ENCODE results near the gene JMY.
A peak's percentile ranks its signal among the peaks of the same experiment; 100 is the strongest.

The JMY gene, protein sequence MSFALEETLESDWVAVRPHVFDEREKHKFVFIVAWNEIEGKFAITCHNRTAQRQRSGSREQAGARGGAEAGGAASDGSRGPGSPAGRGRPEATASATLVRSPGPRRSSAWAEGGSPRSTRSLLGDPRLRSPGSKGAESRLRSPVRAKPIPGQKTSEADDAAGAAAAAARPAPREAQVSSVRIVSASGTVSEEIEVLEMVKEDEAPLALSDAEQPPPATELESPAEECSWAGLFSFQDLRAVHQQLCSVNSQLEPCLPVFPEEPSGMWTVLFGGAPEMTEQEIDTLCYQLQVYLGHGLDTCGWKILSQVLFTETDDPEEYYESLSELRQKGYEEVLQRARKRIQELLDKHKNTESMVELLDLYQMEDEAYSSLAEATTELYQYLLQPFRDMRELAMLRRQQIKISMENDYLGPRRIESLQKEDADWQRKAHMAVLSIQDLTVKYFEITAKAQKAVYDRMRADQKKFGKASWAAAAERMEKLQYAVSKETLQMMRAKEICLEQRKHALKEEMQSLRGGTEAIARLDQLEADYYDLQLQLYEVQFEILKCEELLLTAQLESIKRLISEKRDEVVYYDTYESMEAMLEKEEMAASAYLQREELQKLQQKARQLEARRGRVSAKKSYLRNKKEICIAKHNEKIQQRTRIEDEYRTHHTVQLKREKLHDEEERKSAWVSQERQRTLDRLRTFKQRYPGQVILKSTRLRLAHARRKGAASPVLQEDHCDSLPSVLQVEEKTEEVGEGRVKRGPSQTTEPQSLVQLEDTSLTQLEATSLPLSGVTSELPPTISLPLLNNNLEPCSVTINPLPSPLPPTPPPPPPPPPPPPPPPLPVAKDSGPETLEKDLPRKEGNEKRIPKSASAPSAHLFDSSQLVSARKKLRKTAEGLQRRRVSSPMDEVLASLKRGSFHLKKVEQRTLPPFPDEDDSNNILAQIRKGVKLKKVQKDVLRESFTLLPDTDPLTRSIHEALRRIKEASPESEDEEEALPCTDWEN

DNA sequence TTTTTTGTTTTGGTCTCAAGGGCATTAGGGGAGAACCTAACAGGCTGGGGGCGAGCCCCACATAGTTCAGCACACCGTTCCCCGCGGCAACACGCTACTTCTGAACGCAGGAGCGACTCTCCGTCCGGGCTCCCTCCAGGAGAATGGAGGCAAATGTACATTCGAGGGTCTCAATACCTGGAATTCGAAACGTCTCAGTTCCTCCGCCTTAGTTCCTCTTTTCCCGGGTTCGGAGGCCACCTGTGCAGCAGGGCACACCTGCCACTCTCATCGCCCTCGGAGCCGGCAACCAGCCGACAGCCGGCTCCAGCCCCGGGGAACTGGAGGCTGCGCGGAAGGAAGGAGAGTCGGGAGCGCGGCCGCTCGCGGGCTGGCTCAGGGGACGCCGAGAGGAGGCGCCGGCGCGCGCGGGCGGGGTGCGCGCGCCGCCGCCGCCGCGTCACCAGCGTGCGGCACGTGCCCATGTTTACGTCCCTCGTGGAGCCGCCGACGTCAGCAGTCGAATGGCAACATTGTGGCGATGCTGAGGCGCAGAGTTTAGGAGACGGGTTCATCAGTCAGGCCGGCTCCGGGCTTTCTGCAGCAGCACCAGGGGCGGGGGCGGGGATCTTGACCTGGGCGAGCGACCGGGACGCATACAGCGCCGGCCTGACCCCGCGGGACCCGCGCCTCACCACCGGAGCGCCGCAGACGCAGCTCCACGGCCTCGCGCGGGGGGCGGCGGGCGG, at the start of gene JMY:
JMY (plus strand) TSS at position 498 of the 728 bp plus-strand sequence. CDS start 520 bp downstream, outside the sequence.
- no peak for FAIRE-seq

DNA sequence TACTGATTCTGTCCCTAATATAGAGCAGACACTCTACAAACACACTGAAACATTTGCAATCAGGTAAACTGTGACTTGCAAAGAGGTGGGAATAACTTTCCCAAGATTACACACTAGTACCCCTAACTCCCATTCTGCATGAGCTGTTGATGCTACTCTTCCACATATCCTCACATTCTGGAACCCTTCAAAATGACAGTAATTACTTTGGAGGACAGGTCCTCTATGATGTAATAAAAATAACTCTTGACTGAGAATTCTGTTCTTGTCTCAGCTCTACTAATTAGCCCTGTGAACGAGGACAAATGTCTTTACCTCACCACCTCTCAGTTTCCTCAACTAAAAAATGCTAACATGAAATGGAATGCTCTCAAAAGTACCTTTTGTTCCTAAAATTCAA, 49.5 kb upstream of the JMY start:
- FAIRE-seq, result no peak

DNA sequence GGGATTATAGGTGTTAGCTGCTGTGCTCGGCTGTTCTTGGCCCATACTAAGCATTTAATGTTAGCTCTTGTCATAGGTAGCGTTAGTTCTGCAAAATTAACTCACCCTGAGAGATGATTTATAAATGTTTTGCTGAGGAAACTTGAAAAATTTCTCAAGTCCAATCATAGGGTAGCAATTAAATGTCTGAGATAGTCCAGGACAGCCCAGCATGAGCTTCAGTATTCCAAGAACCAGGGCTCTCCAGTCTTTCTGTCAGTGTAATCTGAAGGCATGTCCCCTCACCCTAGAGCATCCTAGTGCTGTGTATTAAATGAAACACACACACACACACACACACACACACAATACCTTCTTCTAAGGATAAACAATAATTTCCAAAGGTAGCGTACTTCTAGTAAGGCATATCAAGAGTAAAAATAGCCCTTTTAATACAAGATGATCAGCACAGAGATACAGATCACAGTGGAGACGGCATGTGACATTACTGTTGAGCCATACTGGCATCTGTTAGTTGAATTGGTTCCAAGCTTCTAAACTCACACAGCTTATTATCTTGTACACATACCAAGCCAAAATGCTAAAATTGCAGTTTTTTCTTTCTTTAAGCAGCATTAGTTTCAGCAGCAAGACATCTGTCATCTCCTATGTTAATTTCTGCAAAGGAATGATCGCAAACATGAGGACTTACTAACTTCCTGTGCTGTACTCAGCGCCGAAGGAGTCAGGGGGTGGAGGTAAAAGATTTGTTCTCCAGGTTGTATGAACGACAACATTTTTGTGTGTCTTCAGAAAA, 46.3 kb upstream of the JMY start:
- FAIRE-seq, result no peak

DNA sequence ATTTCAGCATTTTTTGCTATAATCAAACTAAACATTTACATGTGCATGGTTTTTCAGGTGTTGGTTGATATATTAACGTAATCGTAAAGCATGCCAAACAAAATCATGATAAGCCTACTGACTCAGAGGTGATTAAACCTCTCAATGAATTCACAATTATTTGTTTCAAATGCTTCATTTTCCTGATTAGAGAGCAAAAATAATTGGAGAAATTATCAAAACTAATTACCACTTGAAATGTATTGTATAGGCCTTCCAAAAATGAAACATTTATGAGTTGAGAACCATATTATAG, 45.7 kb upstream of the JMY start:
- FAIRE-seq, result no peak

DNA sequence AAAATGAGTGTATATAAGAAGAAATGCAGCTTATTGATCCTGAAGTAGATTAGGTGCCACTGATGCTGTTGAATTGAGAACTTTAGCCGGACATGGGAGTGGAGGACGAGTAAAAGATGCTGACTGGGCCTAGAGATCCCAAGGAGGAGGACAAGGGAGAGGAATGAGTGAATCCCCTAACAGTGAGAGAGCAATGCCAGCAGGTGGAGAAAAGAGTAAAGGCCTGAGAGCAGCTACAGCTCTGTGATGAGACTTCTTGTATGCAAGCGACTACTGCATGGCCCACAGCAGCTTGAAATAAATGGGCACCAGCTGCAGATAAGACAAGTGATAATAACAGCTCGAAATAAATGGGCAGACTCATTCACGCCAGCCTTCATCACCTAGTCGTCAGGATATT, 44.5 kb upstream of the JMY start:
- no peak for FAIRE-seq

DNA sequence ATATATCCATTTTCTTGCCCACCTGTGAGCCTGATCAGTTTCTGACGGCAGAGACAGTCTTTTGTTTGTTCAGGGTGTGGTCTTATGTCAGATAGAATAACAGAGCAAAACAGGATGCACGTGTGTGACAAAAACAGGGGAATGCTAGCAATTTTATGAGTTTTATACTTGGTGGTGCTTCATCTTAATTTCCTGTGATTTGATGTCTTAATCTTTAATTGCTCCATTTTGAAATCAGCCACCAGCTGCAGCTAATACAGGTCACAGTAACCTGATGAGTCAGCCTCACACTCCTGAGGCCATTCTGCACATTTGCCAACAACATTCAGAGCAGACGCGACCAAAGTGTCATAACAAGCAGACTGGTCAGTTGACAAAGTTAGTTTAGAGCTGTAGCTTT, 42.3 kb upstream of the JMY start:
- peak; percentile 76 for FAIRE-seq

DNA sequence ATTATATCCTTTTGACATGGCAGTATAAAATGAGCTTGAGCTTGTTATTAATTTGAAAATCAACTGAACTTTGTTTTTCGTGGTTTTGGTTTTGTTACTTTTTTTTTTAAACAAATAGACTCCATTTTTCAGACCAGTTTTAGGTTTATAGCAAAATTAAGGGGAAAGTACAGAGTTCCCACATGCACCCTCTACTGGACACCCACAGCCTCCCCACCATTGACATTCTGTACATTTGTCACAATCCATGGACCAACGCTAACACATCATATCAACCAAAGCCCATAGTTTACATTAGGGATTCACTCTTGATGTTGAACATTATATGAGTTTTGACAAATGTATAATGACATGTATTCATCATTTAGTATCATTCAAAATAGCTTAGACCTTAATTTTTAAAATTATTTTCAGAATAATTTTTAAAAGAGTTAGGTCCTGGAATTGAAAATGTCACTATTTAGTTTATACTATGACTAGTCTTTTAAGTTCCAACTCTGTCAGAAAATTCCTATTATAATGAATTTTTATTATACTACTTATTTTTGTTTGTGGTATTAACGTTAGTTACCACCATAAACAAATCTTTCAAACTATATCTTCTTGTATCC, 35.3 kb upstream of the JMY start:
- FAIRE-seq, result peak; percentile 15

DNA sequence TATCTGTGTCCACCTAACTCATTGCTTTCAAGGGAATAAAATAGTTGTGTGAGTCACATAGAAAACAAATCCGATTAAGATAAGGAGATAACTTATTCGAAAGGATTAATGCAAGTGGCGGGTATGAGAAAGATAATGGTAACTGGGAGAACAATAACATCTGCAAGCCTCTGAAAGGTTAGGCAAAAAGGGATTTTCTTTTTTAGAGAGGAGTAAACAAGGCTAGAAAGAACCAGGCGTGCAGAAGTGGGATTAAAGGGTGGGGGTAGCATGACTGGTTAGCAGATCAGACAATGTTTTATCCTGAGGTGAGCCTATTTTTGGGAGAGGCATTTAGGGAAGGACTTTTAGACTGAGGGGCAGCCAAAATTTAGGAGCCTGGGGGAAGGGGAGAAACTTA, 34.7 kb upstream of the JMY start:
- no peak for FAIRE-seq

DNA sequence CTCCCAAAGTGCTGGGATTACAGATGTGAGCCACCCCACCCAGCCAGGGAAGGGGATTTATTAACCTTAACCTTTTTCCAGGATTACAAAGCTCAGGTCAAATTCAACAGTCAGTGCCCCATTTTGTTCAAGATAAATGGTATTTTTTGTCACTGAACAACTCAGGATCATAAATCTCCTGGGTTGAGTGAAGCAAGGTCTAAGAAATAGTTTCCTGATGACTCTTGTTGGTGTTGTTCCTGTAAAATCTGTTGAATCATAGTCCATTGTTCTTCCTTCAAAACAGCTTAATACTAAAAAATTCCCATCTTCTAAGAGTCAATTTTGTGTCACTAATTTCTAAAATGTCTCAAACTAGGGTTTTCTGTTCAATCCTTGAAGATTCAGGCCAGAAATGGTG, 33.9 kb upstream of the JMY start:
- FAIRE-seq, result no peak

DNA sequence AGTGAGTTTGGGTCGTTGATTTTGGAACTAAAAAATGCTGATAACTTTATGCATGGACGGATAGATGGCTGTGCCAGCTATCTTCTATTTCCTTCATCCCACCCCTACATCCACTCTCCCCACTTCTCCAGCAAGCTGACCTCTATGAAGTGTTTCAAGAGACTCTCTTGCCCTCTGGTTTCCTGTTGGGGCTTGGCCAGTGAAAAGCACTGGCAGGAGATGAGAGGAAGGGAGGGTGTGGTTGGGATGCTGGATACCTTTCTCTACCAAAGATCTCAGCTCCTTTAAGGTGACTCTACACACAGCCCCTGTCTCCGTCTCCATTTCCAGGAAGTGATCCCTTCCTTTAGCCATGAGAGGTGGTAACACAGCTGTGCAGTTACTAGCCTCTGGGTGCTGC, 30.0 kb upstream of the JMY start:
- no peak for FAIRE-seq

DNA sequence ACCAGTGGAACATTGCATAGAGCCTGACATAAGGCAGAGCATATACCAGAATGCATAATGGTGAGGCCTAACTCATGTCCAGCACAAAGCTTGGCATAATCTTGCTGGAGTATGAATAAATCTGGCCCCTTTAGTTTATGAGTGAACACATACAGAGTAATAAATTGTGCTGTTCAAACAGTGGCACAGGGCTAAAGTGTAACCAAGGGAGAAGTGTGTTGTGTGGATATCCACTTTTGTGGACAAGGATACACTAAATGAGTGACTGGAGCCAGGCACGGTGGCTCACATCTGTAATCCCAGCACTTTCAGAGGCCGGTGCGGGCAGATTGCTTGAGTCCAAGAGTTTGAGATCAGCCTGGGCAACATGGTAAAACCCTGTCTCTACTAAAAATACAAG, 29.4 kb upstream of the JMY start:
- no peak for FAIRE-seq

DNA sequence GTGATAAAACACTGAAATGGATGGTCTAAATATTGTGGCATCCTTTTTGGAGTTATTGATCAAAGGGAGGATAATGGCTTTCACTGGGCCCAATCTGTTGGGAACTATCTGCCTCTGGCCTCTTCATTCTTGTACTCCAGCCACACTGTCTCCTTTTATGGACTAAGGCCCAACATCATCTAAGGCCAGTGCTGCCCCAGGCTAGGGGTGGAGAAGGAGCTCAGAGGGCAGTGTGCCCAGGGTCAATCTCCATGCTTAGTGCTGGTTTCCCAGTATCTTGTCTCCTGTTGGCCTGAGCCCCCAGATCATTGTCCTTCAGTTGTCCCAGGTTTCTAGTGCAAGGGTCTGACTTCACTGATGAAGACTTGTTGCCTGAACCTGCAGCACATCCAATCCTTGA, 26.4 kb upstream of the JMY start:
- no peak for FAIRE-seq

DNA sequence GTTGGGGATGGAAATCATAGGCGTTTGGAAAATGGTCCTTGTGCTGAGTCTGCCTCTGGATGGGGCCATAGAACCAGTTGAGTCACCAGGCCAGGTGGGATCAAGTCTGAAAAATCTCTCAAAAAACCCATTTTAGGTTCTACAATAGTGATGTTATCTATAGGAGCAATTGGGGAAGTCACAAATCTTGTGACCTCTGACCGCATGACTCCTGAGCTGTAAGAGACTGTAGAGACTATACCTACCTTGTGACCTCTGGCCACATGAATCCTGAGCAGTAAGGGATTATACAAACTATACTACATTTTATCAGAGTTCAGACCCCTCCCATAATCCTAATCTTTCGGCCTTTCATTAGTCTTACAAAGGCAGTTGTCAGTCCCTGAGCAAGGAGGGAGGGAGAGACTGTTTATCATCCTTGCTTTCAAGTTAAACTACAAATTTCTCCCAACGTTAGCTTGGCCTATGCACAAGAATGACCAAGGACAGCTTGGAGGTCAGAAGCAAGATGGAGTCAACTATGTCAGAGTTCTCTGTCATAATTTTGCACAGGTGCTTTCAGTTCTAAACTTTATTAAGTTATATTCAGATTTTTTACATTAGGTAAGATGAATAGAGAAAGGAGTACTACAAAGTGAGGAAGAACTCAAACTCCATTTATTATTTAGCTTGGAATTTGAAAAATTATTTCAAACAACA, 11.5 kb upstream of the JMY start:
- no peak for FAIRE-seq

DNA sequence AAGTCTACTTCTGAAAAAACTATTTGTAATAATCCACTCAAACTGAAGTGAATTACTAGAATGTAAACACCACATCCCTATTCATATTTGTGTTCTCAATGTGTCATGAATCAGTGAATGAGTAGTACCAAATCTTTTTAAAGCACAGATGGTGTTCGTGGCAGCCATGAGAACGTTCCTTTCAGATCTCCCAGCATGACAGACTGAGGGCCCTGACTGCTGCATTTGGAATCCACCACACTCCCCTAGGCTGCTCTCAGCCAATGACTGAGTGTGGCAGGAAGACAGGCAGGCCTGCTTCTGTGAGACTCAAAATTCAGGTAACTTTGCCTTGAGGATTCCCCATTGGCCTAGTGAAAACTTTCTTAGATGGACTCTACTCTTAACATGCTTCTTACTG, 10.9 kb upstream of the JMY start:
- no peak for FAIRE-seq

DNA sequence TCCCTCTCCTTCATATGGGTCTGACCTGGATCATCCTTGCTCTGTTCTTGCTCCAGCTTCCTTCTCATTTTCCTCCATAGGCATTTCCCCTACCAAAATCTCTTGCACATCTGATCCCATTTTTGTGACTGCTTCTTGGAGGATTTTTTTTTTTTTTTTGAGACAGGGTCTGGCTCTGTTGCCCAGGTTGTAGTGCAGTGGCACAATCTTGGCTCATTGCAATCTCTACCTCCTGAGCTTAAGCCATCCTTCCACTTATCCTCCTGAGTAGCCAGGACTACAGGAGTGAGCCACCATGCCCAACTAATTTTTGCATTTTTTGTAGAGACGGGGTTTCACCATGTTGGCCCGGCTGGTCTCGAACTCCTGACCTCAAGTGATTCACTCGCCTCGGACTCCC, 10.5 kb upstream of the JMY start:
- no peak for FAIRE-seq

DNA sequence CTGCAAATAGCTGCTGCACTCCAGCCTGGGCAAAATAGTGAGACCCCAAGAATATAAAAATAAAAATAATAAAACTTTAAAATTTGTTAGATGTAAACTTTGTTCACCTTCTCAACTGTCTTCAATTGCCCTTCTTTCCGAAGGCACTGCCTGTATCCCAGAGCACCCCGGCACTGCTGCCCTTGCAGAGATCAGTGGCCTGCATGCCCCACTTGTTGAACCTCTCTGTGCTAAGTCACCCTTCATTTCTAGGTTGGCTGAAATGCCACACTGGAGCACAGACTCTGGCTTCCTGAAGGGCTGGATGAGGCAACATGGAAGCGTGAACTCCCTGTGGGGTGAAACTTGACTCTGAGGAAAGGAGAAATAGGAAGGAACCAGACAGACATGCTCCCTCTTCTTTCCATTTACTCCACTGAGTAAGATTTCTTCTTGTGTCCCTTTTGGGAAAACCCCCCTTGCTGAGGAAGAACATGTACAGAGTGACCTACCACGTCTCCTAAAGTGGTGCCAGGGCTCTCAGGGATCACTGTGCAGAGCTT, 8.4 kb upstream of the JMY start:
- no peak for FAIRE-seq

DNA sequence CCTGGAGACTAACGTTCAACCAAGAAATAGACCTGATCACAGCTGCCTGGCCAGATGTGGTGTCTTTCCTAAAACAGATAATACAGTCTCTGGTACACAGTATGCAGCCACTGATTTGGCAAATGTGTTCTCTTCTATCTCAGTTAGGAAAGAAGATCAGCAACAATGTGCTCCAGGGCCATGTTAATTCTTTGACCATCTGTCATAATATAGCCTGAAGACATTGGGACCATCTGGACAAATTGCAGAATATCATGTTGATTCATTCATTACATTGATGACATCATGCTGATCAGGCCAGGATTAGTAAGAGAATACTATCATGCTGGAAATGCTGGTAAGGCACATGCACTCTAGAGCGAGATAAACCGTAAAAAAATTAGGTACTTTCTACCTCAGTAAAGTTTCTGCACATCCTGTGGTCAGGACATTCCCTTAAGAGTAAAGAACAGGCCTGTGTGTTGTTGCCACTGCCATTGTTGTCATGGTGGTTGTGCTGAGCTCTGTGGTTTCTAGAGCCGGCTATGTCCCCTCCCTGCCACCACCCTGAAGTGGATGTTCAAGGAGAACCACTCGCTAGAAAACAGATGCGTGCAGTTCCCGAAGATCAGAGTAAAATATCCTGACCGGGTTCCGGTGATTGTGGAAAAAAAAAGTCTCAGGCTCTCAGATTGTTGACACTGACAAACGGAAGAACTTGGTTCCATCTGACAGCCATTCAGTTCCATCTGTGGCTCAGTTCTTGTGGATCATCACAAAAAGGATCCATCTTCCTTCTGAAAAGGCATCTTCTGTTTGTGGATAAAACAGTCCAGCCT, 6.4 kb upstream of the JMY start:
- no peak for FAIRE-seq

DNA sequence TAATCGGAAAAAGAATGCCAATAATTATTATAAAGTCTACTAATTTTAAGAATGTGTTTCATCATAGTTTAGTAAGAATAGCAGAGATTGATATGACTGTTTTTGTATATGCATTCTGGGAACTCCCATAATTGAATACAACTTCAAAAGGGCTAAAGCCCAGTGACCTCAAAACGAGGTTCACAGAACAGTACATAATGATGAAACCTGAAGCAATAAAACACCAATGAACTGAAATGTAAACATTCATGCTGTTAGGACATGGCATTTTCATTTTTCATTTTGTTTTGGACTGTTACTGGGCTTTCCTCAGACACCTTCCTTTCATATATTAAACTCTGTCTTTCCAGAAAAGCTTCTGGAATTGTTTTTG, 684 bp upstream of the JMY start:
- peak; percentile 41 for FAIRE-seq

DNA sequence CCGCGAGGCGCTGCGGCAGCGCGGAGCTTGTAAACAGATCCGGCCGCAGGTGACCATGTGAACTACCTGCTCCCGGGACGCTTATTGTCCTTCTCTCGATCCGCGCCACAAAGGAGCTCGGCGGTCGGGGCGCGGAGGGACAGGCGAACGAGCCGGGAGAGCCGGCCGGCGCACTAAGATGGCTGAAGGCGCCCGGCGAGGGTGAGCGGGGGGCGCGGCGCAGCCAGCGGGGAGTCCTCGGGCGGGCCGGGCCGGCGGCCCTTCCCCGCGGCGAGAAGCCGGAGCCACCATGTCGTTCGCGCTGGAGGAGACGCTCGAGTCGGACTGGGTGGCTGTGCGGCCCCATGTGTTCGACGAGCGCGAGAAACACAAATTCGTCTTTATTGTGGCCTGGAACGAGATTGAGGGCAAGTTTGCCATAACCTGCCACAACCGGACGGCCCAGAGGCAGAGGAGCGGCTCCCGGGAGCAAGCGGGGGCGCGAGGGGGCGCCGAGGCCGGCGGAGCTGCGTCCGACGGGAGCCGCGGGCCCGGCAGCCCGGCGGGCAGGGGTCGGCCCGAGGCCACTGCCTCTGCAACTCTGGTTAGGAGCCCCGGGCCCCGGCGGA, 535 bp downstream of the JMY start:
- FAIRE-seq, result no peak

All from endometrium (tissue), 2 donors.